GM12873 (cell line): ENCODE measurements around the gene PRDM5.

Experiments used
- TF ChIP-seq, protein P1 (sequence below): IDR thresholded peaks from 2 replicates; pipeline ENCODE4 v1.5.1; 2012; ENCODE audit warnings: low read depth, mild to moderate bottlenecking, moderate library complexity, low read length, control low read depth; ENCODE audit not compliant: insufficient read depth; ENCODE audit errors: missing control alignments

The PRDM5 gene

DNA sequence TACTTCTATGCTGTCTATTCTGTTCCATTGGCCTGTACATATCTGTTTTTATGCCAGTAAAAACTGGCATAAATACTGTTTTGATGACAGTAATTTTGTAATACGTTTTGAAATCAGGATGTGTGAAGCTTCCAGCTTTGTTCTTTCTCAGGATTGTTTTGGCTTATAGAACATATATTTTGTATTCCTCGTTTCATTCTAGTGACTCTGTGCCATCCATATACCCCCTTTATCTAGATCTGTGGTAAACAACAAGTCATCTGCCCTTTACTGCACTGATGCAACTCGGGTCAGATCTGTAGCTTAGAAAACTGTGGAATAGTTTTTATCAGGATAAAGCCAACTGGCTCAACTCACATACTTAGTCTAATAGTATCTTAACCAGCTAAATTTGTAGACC, 233.7 kb downstream of the PRDM5 start:
- TF ChIP-seq, protein P1, sequence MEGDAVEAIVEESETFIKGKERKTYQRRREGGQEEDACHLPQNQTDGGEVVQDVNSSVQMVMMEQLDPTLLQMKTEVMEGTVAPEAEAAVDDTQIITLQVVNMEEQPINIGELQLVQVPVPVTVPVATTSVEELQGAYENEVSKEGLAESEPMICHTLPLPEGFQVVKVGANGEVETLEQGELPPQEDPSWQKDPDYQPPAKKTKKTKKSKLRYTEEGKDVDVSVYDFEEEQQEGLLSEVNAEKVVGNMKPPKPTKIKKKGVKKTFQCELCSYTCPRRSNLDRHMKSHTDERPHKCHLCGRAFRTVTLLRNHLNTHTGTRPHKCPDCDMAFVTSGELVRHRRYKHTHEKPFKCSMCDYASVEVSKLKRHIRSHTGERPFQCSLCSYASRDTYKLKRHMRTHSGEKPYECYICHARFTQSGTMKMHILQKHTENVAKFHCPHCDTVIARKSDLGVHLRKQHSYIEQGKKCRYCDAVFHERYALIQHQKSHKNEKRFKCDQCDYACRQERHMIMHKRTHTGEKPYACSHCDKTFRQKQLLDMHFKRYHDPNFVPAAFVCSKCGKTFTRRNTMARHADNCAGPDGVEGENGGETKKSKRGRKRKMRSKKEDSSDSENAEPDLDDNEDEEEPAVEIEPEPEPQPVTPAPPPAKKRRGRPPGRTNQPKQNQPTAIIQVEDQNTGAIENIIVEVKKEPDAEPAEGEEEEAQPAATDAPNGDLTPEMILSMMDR: no peak

DNA sequence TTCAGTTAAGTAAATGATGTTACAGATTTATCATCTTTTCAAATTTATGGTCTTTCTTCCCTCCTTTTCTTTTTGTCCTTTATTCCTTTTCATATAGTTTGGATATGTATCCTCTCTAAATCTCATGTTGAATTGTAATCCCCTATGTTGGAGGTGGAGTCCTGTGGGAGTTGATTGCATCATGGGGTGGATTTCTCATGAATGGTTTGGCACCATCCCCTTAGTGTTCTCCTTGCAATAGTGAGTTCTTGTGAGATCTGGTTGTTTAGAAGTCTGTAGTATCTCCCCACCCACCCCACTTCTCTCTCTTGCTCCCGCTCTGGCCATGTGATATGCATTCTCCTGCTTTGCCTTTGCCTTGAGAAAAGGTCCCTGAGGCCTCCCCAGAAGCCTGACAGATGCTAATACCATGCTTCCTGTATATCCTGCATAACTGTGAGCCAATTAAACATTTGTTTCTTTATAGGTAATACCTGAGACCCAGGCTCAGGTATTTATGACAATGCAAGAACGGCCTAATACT, 236.7 kb downstream of the PRDM5 start:
- TF ChIP-seq, protein P1: no peak

DNA sequence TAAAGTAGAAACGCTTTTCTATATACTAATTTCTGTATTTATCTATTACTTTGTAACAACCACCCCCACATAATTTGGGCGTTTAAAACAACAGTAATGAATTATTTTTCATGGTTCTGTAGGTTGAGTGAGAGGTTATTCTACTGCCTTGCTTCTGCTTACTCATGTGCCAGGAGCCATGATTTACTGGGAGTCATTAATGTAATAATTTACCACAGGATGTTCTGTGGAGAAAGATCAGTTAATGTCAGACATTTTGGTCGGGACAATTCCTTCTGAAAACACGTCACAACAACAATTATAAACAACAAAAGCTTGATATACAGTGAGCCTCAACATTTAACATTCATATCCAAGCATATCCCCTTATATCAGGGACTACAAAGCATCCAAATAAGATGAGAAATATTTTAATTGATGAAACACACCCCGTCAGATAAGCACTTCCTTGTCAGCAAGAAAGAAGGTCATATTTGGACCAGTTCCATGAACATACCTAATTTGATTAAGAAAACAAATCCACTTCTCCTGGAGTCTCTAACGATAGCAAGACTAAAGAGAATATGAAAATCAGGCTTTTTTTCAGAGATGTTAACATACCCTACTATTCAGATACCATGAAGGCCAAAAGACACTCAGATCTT, 238.5 kb downstream of the PRDM5 start:
- TF ChIP-seq, protein P1: no peak

DNA sequence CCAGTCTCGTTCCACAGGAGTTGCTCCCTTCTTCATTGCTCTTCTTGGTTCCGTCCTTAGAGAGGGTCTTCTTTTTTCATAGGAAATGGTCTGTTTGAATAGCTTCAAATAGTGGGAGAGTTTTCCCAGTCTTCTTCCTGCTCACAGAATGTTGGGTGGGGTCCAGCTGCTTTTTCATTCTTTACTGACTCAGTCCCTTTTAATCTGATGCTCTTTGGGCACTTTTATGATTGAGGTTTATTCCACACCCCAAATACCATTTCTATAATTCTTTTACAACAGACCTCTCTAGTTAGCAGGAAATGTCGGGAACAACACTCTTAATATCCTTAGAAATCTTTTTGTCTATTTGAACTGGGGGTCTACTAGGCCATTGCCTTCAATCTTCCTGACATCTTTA, 239.5 kb downstream of the PRDM5 start:
- TF ChIP-seq, protein P1: no peak

DNA sequence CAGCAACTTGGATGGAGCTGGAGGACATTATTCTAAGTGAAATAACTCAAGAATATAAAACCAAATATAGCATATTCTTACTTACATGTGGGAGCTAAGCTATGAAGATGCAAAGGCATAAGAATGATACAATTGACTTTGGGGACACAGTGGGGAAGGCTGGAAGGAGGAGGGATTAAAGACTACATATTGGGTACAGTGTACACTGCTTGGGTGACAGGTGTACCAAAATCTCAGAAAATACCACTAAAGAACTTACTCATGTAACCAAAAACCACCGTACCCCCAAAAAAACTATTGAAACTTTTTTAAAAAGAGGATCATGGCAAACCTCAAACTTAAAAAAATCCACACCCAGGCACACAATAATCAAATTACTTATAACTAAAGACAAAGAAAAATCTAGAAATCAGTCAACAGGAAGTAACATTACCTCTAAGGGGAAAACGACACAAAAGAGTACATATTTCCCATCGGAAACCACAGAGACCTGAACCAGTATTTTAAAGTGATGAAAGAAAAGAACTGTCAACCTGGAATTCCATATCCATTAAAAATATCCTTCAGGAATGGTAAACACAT, 241.8 kb downstream of the PRDM5 start:
- TF ChIP-seq, protein P1: no peak

DNA sequence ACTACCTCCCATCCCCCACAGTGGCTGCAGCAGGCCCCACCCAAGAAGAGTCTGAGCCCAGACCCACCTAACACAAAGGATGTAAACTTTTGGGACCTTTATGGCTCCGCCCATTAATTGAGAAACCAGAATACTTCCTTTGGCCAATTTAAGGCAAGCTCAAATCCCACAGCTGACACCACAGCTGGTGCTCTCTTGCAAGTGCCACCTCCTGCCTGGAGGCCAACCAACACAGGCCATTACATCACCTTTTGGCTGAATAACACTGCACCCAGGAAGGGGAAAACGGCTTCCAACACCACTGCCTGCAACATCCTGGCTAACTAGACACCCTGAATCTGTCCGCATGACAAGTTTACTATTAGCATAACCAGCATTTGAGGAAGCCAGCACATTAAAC, 248.8 kb downstream of the PRDM5 start:
- TF ChIP-seq, protein P1: no peak

DNA sequence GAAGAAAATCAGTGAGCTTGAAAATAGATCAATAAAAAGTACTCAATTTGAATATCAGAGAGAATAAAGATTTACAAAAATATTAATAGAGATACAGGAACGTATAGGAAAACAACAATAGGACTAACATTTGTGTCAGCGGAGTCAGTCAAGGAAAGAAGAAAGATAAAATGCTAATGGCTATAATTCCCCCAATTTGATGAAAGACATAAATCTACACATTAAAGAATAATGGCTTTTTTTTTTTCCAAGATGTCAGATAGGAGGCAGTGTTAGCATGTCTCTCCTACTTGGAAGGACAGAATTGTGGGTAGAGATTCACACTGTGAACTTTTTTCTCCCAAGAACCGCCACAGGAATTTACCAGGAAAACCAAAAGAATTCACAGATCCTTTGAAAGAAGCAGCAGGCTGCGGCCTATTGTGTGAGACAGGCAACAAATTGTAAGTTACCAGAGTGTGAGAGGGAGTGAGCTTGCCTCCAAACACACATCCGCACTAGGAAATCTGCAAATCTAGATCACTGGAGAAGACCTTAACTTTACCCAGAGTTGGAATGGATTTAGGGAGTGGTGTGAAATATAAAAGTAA, 249.9 kb downstream of the PRDM5 start:
- TF ChIP-seq, protein P1: no peak
